GDM1 (cell line): ENCODE data around the gene AADACL3.
"Not testable (repeated sequence)": the region's sequence is repeated elsewhere in the genome, so short reads cannot be mapped to it uniquely, and the experiment has no call there.

Experiments
- DNase-seq: peaks from one replicate; lab custom pipeline; 2025; lab: John Stamatoyannopoulos, UW

AADACL3 gene

GRCh38 chr1:12714710-12715475 is 1.0 kb upstream of the AADACL3 start:
- DNase-seq: no peak

- no peak for DNase-seq
These were observed 1.5 kb downstream of the AADACL3 start for GRCh38 chr1:12717301-12717838.

- no peak for DNase-seq
These were observed 6.7 kb downstream of the AADACL3 start for GRCh38 chr1:12722626-12723025.

- no peak for DNase-seq
These were observed 12.5 kb downstream of the AADACL3 start for GRCh38 chr1:12728391-12728790.

- DNase-seq: no peak
These were observed 14.2 kb downstream of the AADACL3 start for GRCh38 chr1:12730156-12730555.

- DNase-seq: not testable (repeated sequence)
These were observed 15.2 kb downstream of the AADACL3 start for GRCh38 chr1:12731084-12731483.

- DNase-seq: no peak
These were observed 18.7 kb downstream of the AADACL3 start for GRCh38 chr1:12734651-12735050.

GRCh38 chr1:12738934-12739333 is 23.0 kb downstream of the AADACL3 start:
- DNase-seq: no peak

- no peak for DNase-seq
These were observed 23.7 kb downstream of the AADACL3 start for GRCh38 chr1:12739613-12740012.

- no peak for DNase-seq
These were observed 26.0 kb downstream of the AADACL3 start for GRCh38 chr1:12741946-12742345.

- DNase-seq: no peak
These were observed 29.4 kb downstream of the AADACL3 start for GRCh38 chr1:12745126-12745991.

- DNase-seq: no peak
These were observed 30.0 kb downstream of the AADACL3 start, which contains the start of gene CFAP107 for GRCh38 chr1:12745992-12746323. CFAP107 (plus strand) TSS chr1:12746200; CDS start chr1:12746431, 231 bp downstream.

- no peak for DNase-seq
These were observed 33.0 kb downstream of the AADACL3 start for GRCh38 chr1:12748778-12749355.

GRCh38 chr1:12754738-12755137 is 38.8 kb downstream of the AADACL3 start:
- DNase-seq: no peak

- no peak for DNase-seq
These were observed 40.4 kb downstream of the AADACL3 start for GRCh38 chr1:12756273-12756672.

GRCh38 chr1:12756768-12757413 is 41.0 kb downstream of the AADACL3 start:
- DNase-seq: no peak

- no peak for DNase-seq
These were observed 41.9 kb downstream of the AADACL3 start for GRCh38 chr1:12757836-12758235.

- DNase-seq: no peak
These were observed 44.4 kb downstream of the AADACL3 start for GRCh38 chr1:12760256-12760795.

GRCh38 chr1:12761781-12762180 is 45.9 kb downstream of the AADACL3 start:
- no peak for DNase-seq

GRCh38 chr1:12762766-12763165 is 46.9 kb downstream of the AADACL3 start:
- DNase-seq: no peak

GRCh38 chr1:12763479-12763878 is 47.6 kb downstream of the AADACL3 start:
- no peak for DNase-seq

GRCh38 chr1:12764016-12764415 is 48.1 kb downstream of the AADACL3 start:
- DNase-seq: no peak
